B cell (primary cell): ENCODE results near the gene CS.

ENCODE experiments used
- CTCF ChIP-seq: fragments of 200-600 bp; IDR thresholded peaks from one replicate; pipeline ENCODE4 v1.8.0; 2022; ENCODE audit warnings: antibody characterized with exemption, mild to moderate bottlenecking
- EZH2 ChIP-seq: IDR thresholded peaks from 2 replicates; pipeline ENCODE4 v1.6.1; 2012; ENCODE audit warnings: borderline replicate concordance, low read depth, mild to moderate bottlenecking, moderate library complexity, low read length; ENCODE audit not compliant: insufficient read depth, poor library complexity, severe bottlenecking

GRCh38 chr12:56315622-56316473 is 15.7 kb upstream of the CS start, which contains the start of gene CNPY2:
- TF ChIP-seq CTCF (no peak), EZH2 (no peak)
